ENCODE measurements around the gene MAB21L3. TPM values are rescaled to one million over a fixed set of nuclear protein-coding genes. Genes with fewer than 3 reads are reported as not detected.

MAB21L3 gene
- total RNA-seq, 4 donors from 2014 or later = 12.0 to 22.7 (median 19.6) TPM

GRCh38 chr1:116170721-116171589, 59.8 kb downstream of the MAB21L3 start:
- Histone ChIP-seq H3K36me3 (no peaks in the 10 kb centered on the region), H3K9me3 (no peaks in the 10 kb centered on the region), H3K27me3 (no peaks in the 10 kb centered on the region), H3K4me1 (peaks cover 13 to 33% (median 14%) of the 10 kb centered on the region in 3 donors), H3K4me3 (no peak overlapping the region), H3K27ac (no peak overlapping the region)
- intact Hi-C loops (cut with DNase I) = no loop called here
- no peak for DNase-seq
- TF ChIP-seq CTCF (IDR thresholded peaks at IDR 0.05) (no peak), POLR2A (IDR thresholded peaks at IDR 0.05) (no peak)
- 89 to 91% methylated on average over 6 of the region's 6 CpGs for WGBS, 2 donors

GRCh38 chr1:116172666-116173065, 61.5 kb downstream of the MAB21L3 start:
- Histone ChIP-seq H3K27me3 (no peaks in the 10 kb centered on the region), H3K9me3 (no peaks in the 10 kb centered on the region), H3K4me3 (no peak overlapping the region), H3K4me1 (peaks cover 8 to 16% (median 8%) of the 10 kb centered on the region in 3 donors), H3K36me3 (no peaks in the 10 kb centered on the region), H3K27ac (no peak overlapping the region)
- intact Hi-C loops (cut with DNase I) = no loop called here
- 83 to 100% methylated on average over 1 of the region's 1 CpG for WGBS, 2 donors
- TF ChIP-seq CTCF (IDR thresholded peaks at IDR 0.05) (no peak), POLR2A (IDR thresholded peaks at IDR 0.05) (no peak)
- no peak for DNase-seq

- Histone ChIP-seq H3K27me3 (no peaks in the 10 kb centered on the region), H3K27ac (no peak overlapping the region), H3K36me3 (no peaks in the 10 kb centered on the region), H3K9me3 (no peaks in the 10 kb centered on the region), H3K4me1 (no peaks in the 10 kb centered on the region), H3K4me3 (no peak overlapping the region)
- DNase-seq = no peak
- intact Hi-C loops (cut with DNase I) = no loop called here
- WGBS, 2 donors = 70 to 72% methylated on average over 3 of the region's 3 CpGs
- TF ChIP-seq CTCF (IDR thresholded peaks at IDR 0.05) = no peak
- TF ChIP-seq POLR2A (IDR thresholded peaks at IDR 0.05) = no peak
Measured at GRCh38 chr1:116175611-116176010, 64.4 kb downstream of the MAB21L3 start.

- intact Hi-C loops (cut with DNase I) = no loop called here
- Histone ChIP-seq H3K36me3 (no peaks in the 10 kb centered on the region), H3K4me3 (no peak overlapping the region), H3K4me1 (no peaks in the 10 kb centered on the region), H3K27me3 (no peaks in the 10 kb centered on the region), H3K27ac (no peak overlapping the region), H3K9me3 (no peaks in the 10 kb centered on the region)
- WGBS, 2 donors = 95 to 100% methylated on average over 4 of the region's 4 CpGs
- no peak for TF ChIP-seq POLR2A (IDR thresholded peaks at IDR 0.05)
- TF ChIP-seq CTCF (IDR thresholded peaks at IDR 0.05) = no peak
- no peak for DNase-seq
Measured at GRCh38 chr1:116176306-116176789, 65.1 kb downstream of the MAB21L3 start.

- H3K36me3 ChIP-seq = no peaks in the 10 kb centered on the region
- no peak for DNase-seq
- no peak overlapping the region for H3K27ac ChIP-seq
- H3K27me3 ChIP-seq = no peaks in the 10 kb centered on the region
- WGBS, 2 donors = 82 to 93% methylated on average over 3 of the region's 3 CpGs
- TF ChIP-seq CTCF (IDR thresholded peaks at IDR 0.05) (no peak), POLR2A (IDR thresholded peaks at IDR 0.05) (no peak)
- H3K4me3 ChIP-seq = no peak overlapping the region
- no peaks in the 10 kb centered on the region for H3K4me1 ChIP-seq
- intact Hi-C loops (cut with DNase I) = no loop called here
- no peaks in the 10 kb centered on the region for H3K9me3 ChIP-seq
Measured at GRCh38 chr1:116177861-116178260, 66.7 kb downstream of the MAB21L3 start.
